DND-41 (cell line): ENCODE results near the gene CFAP299.
A peak's percentile ranks its signal among the peaks of the same experiment; 100 is the strongest.

Source experiments
- ATAC-seq: fragments of 200-7000 bp; cut with Tn5 transposase; 3 replicates; pipeline ENCODE4 v1.9.1; 2021; ENCODE audit warnings: low read depth; ENCODE audit not compliant: insufficient read depth
- DNase-seq: peaks from one replicate; pipeline ENCODE4 v3.0.0-alpha.2; 2020
- H2AFZ ChIP-seq: 2 replicates; pipeline ENCODE4 v1.6.0; 2012; ENCODE audit warnings: low read depth, low read length
- H3K27ac ChIP-seq: 2 replicates; pipeline ENCODE4 v1.5.1; 2012; ENCODE audit warnings: low read length, inconsistent platforms
- H3K27me3 ChIP-seq: fragments of 200-600 bp; sonication (generic); 2 replicates; pipeline ENCODE4 v1.6.0; 2012; ENCODE audit warnings: low read length, mild to moderate bottlenecking, inconsistent platforms; ENCODE audit not compliant: insufficient read depth, poor library complexity
- H3K36me3 ChIP-seq: 2 replicates; pipeline ENCODE4 v1.5.1; 2012; ENCODE audit warnings: low read length, inconsistent platforms; ENCODE audit not compliant: insufficient read depth
- H3K4me1 ChIP-seq: 2 replicates; pipeline ENCODE4 v1.5.1; 2012; ENCODE audit warnings: mild to moderate bottlenecking, low read length; ENCODE audit not compliant: insufficient read depth
- H3K4me2 ChIP-seq: 2 replicates; pipeline ENCODE4 v1.6.0; 2012; ENCODE audit warnings: mild to moderate bottlenecking, moderate library complexity, low read length, inconsistent platforms; ENCODE audit not compliant: insufficient read depth
- H3K4me3 ChIP-seq, 2 experiments: fragments of 200-600 bp in 1 of 2; shearing (Covaris generic) in 1 of 2; 2 replicates each; pipeline ENCODE4 v1.5.1; 2012 to 2016; ENCODE audit warnings: inconsistent platforms in 2 of 2, low read length in 2 of 2, mild to moderate bottlenecking in 2 of 2, low read depth in 1 of 2, moderate library complexity in 1 of 2
- H3K79me2 ChIP-seq: 2 replicates; pipeline ENCODE4 v1.6.0; 2012; ENCODE audit warnings: low read length, inconsistent platforms; ENCODE audit not compliant: insufficient read depth
- H3K9ac ChIP-seq: 2 replicates; pipeline ENCODE4 v1.6.0; 2012; ENCODE audit warnings: low read depth, mild to moderate bottlenecking, inconsistent platforms, low read length, moderate library complexity
- H3K9me3 ChIP-seq: 2 replicates; pipeline ENCODE4 v1.5.1; 2012; ENCODE audit warnings: low read length, moderate library complexity, mild to moderate bottlenecking, inconsistent platforms; ENCODE audit not compliant: insufficient read depth, severe bottlenecking
- H4K20me1 ChIP-seq: 2 replicates; pipeline ENCODE4 v1.6.0; 2012; ENCODE audit warnings: low read length; ENCODE audit not compliant: insufficient read depth
- EZH2 ChIP-seq: IDR thresholded peaks from 3 replicates; pipeline ENCODE4 v1.6.1; 2012; ENCODE audit warnings: borderline replicate concordance, low read depth, mild to moderate bottlenecking, moderate library complexity, low read length, inconsistent platforms; ENCODE audit not compliant: severe bottlenecking
- TF ChIP-seq, protein P1 (sequence below): IDR thresholded peaks from 2 replicates; pipeline ENCODE4 v1.5.1; 2012; ENCODE audit warnings: borderline replicate concordance, low read length, moderate library complexity, mild to moderate bottlenecking; ENCODE audit not compliant: poor library complexity, severe bottlenecking; ENCODE audit errors: extremely low read depth

Gene CFAP299

GRCh38 chr4:80365928-80366327, 30.4 kb downstream of the CFAP299 start:
- no peak overlapping the region for H3K4me2 ChIP-seq
- DNase-seq (peak; percentile 50), ATAC-seq (peak; percentile 80)

GRCh38 chr4:80367737-80368136, 32.2 kb downstream of the CFAP299 start:
- ATAC-seq (no peak), DNase-seq (no peak)
- no peaks in the 10 kb centered on the region for H3K36me3 ChIP-seq
- no peak overlapping the region for H3K4me2 ChIP-seq
- H4K20me1 ChIP-seq, result no peaks in the 10 kb centered on the region
- H2AFZ ChIP-seq, result no peak overlapping the region
- H3K9me3 ChIP-seq, result peaks cover 3% of the 10 kb centered on the region
- H3K79me2 ChIP-seq, result no peaks in the 10 kb centered on the region
- TF ChIP-seq EZH2, result no peak
- TF ChIP-seq, protein P1, sequence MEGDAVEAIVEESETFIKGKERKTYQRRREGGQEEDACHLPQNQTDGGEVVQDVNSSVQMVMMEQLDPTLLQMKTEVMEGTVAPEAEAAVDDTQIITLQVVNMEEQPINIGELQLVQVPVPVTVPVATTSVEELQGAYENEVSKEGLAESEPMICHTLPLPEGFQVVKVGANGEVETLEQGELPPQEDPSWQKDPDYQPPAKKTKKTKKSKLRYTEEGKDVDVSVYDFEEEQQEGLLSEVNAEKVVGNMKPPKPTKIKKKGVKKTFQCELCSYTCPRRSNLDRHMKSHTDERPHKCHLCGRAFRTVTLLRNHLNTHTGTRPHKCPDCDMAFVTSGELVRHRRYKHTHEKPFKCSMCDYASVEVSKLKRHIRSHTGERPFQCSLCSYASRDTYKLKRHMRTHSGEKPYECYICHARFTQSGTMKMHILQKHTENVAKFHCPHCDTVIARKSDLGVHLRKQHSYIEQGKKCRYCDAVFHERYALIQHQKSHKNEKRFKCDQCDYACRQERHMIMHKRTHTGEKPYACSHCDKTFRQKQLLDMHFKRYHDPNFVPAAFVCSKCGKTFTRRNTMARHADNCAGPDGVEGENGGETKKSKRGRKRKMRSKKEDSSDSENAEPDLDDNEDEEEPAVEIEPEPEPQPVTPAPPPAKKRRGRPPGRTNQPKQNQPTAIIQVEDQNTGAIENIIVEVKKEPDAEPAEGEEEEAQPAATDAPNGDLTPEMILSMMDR, result no peak
- no peak overlapping the region for H3K27ac ChIP-seq
- no peaks in the 10 kb centered on the region for H3K4me1 ChIP-seq
- no peaks in the 10 kb centered on the region for H3K27me3 ChIP-seq
- H3K9ac ChIP-seq, result no peak overlapping the region
- H3K4me3 ChIP-seq, result no peak overlapping the region

More at GRCh38 chr4:80365928-80366327, 30.4 kb downstream of the CFAP299 start:
- Histone ChIP-seq H2AFZ (no peak overlapping the region), H3K36me3 (no peaks in the 10 kb centered on the region), H3K4me1 (no peaks in the 10 kb centered on the region), H3K27me3 (peaks cover under 1% of the 10 kb centered on the region), H3K27ac (no peak overlapping the region), H4K20me1 (no peaks in the 10 kb centered on the region), H3K4me3 (no peak overlapping the region), H3K9ac (no peak overlapping the region), H3K79me2 (no peaks in the 10 kb centered on the region), H3K9me3 (peaks cover under 1% of the 10 kb centered on the region)
- no peak for TF ChIP-seq EZH2
- TF ChIP-seq, protein P1, result peak; percentile 74

DNA sequence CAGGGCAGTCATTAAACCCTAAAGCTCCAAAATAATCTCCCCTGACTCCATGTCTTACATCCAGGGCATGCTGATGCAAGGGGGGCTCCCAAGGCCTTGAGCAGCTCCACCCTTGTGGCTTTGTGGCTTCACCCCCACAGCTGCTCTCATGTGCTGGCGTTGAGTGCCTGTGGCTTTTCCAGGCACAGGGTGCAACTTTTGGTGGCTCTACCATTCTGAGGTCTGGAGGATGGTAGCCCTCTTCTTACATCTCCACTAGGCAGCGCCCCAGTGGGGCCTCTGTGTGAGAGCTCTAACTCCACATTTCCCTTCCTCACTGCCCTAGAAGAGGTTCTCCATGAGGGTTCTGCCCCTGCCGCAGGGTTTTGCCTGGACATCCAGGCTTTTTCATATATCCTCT, 35.1 kb downstream of the CFAP299 start:
- H3K4me2 ChIP-seq, result no peak overlapping the region
- no peak for TF ChIP-seq EZH2
- TF ChIP-seq, protein P1, result no peak
- no peaks in the 10 kb centered on the region for H3K36me3 ChIP-seq
- no peak overlapping the region for H3K27ac ChIP-seq
- no peaks in the 10 kb centered on the region for H4K20me1 ChIP-seq
- no peak overlapping the region for H2AFZ ChIP-seq
- DNase-seq (peak; percentile 39), ATAC-seq (peak; percentile 65; the same call in 2 of the 3 replicates)
- H3K4me1 ChIP-seq, result no peaks in the 10 kb centered on the region
- no peaks in the 10 kb centered on the region for H3K79me2 ChIP-seq
- peaks cover 3% of the 10 kb centered on the region for H3K9me3 ChIP-seq
- no peak overlapping the region for H3K4me3 ChIP-seq
- no peaks in the 10 kb centered on the region for H3K27me3 ChIP-seq
- H3K9ac ChIP-seq, result no peak overlapping the region

GRCh38 chr4:80371046-80371445, 35.5 kb downstream of the CFAP299 start:
- TF ChIP-seq, protein P1, result no peak
- TF ChIP-seq EZH2, result no peak
- H3K79me2 ChIP-seq, result no peaks in the 10 kb centered on the region

More at GRCh38 chr4:80371046-80371445, 35.5 kb downstream of the CFAP299 start:
- no peaks in the 10 kb centered on the region for H4K20me1 ChIP-seq
- ATAC-seq (no peak), DNase-seq (no peak)
- H3K36me3 ChIP-seq, result no peaks in the 10 kb centered on the region
- no peak overlapping the region for H2AFZ ChIP-seq
- no peak overlapping the region for H3K27ac ChIP-seq
- no peak overlapping the region for H3K9ac ChIP-seq
- H3K9me3 ChIP-seq, result peaks cover 3% of the 10 kb centered on the region
- no peaks in the 10 kb centered on the region for H3K4me1 ChIP-seq
- no peak overlapping the region for H3K4me3 ChIP-seq
- H3K4me2 ChIP-seq, result no peak overlapping the region
- H3K27me3 ChIP-seq, result no peaks in the 10 kb centered on the region
